Glomerular endothelial cell (primary cell): ENCODE data around the gene APOC3. TPM values are rescaled to one million over a fixed set of nuclear protein-coding genes. Genes with fewer than 3 reads are reported as not detected.

ENCODE experiments used
- DNase-seq: peaks from one replicate; pipeline ENCODE4 v3.0.0-alpha.2; 2011; ENCODE audit warnings: low read depth, low spot score; ENCODE audit errors: extremely low read depth
- total RNA-seq: library from RNA; depleted of rRNA; stranded (reverse); fragments of >200 nt; gene quantifications from 2 replicates; pipeline ENCODE4 v1.2.3, GENCODE V29; 2015

Gene APOC3
- total RNA-seq, 1 donor from 2014 or later, result not detected

DNA sequence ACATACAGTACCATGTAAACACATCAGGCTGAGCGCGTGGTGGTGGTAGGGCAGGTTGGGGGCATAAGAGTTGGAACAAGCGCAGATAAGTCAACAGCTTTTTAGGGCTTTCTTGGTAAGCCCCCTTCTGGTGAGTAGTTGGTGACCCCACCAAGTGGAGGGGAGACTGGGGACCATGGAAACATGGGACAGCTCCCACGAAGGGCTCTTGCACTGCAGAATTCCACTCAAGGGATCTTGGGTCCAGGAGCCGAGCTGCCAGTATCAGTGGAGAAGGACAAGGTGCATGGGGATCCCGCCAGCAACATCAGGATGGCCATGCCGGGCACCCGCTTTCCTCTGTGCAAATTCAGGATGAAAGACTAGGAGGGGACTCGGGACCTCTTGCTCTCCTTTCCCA, 14.0 kb downstream of the APOC3 start:
- no peak for DNase-seq

DNA sequence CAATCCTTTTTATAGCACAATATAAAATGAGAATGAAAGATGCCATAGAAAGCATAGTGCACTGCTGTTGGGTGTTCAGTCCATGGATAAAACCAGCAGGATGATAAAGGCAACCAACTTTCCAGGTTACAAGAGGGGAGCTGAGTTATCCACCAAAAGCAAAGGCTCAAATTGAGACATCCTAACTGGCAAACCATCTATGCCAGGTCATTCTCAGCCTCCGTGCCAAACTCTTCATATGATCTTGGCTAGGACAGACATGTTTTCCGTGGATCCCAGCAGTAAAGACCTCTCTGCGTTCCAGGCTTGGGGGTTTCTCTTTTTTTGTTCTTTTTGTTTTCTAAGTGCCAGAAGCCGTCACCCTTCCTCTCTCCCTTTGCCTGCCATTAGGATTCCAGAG, 15.0 kb downstream of the APOC3 start:
- DNase-seq, result no peak

DNA sequence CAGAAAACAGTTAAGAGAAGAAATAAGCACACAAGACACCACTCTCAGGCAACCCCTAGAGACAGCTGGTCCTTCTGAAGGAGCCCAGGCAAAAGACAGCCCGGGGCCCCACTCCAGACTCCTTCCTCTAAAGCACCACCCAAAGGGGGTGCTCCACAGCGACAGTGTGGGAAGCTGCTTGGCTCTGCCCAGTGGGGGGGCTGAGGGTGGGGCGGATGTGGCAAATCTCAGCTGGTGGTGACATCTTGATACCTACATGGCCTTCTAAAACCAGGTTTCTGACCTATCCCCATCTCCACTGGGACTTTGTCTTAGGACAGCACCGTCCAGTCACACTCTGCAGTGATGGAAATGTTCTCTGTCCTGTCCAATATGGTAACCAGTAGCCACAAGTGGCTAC, 17.9 kb downstream of the APOC3 start:
- DNase-seq, result no peak

DNA sequence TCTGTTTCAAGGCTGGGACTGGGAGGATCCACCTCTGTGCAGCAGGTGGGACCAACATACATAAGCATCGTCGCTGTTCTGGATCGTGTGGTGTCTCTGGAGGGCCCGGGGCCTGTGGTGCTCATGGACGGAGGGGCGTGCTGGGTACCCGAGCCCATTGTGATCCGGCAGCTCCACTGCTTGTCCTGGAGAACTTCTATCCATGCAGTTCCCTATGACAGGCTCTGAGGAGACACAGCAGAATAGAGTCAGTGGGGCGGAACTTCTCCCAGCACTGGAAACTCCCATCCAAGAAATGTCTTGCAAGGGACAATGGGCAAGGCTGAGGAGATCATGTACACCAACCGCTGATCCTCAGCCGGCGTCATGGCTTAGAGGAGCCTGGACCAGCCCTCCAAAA, 19.4 kb downstream of the APOC3 start:
- DNase-seq, result no peak

DNA sequence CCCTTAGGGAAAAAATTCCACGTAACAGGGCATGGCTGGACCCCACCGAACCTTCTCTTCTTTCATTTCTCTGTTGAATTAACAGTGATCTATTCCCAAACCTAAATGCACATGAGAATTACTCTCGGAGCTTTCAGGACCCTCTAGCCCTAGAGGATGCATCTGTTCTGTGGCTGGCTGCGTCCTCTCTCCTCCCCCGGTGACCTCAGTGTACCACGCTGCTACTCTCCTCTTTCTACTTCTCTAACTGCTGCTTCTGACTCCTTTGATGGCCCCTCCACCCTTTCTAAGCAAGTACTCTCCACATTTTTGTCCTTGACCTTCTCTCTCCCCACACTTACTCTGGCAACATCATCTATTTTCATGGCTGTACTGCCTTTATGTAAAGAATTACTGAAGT, 19.8 kb downstream of the APOC3 start:
- DNase-seq, result no peak

DNA sequence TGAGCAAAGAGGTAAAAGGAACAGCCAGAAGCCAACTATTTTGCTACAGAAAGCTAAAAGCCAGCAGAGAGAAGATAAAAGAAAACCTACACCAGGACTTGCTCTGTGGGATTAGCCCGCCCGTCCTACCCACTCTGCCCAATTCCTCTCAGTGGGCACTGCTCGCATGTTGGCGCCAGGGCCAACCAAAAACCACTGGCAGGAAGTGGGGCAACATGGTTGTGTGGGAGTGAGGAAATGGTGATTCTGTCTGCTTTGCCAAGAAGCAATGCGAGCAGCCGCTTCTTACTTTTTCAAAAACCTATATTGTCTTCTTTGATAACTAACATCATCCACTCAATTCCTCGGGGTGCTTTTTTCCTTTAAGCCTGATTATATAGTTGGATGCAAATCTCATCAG, 21.9 kb downstream of the APOC3 start:
- DNase-seq, result no peak

DNA sequence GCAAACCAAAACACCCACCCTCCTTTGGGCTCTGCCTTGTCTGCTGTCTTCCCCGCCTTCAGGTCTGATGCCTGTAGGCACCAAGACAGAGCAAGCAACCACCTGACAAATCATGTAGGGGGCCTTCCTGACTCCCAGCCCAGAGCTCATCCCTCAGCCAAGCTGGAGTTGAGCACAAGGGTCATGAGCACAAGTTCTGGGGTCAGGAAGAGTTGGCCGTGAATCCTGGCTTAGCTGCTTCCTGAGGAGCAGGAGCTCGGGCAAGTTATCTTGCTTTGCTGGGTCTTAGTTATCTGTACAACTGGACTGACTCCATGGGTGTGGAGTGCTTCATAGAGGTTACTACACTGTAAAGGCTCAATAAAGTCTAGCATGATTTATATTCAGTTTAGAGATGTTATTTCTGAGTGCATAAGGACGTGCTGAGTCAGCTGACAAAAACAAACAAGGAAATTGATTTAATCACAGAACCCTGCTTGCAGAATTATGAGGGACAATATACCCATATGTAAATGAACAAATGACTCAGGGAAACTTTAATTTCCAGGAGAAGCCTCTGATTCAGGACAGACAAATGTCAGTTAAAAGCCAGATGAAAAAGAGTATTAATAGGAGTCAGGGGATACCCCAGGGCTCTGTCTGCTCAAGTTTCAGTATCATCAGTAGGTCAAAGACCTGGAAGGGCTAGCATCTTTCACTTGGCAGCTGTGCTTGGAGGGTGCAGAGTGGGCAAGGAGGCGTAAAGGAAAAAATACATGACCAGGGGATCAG, 22.7 kb downstream of the APOC3 start:
- DNase-seq, result no peak

DNA sequence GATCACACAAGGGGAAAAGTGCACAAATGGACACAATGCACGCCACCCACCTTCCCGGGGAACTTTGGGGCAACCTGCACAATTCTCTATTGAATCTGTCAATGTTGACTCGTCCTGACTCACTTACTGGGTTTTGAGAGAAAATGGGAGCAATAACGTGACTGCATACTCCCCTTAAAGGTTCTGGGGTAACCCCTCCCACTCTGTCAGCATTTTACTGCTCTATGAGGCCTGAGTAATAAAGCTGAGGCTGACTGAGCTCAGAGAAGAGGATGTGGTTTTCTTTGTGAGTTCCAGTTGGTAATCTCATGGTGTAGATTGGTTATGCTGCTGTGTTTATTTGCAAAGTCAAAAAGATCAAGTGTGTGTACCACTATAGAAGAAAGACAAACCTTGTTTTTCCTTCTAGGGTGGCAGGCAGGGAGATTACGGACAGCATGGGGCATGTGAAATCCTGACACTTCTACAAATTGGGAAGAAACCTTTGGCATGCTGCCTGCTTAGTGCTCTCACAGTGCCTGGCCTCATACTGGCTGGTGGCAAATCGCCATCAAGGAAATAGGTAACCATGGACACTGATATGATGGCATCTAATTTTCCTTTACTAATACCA, 23.9 kb downstream of the APOC3 start:
- DNase-seq, result peak; percentile 29

DNA sequence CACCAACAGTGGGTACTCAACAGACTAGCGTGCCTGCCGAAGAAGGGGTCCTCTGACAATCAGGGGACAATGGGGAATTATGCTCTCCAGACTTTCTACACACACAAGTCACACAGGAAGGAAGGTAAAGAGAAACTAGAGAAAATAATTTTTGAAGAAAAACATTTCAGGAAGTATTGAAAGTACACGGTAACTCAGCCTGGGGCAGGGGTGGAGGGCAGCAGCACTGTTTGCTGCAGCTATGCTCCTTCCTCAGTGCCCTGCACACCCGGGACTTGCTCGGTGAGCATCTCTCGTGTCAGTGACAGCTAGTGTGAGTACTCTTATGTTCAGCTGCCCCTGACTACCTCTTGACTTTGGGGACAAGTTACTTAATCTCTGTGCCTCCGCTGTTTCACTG, 25.7 kb downstream of the APOC3 start:
- DNase-seq, result no peak

DNA sequence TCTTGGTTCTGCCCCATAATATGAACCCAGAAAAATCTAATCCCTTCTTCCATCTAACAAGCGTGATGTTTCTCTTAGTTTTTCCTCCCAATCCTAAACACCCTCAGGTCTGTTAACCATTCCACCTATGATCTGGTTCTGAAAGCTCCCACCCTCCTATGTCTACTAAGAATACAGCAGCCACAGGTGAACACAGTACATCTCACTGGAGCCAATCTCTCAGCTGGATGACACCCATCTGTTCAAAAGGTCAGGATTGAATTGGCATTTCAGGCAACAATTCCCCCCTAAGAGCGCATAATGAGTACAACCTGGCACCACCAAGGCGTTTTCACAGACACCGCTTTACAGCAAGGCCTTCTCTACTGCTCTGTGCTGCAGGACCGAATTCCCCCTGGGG, 26.7 kb downstream of the APOC3 start:
- DNase-seq, result no peak

DNA sequence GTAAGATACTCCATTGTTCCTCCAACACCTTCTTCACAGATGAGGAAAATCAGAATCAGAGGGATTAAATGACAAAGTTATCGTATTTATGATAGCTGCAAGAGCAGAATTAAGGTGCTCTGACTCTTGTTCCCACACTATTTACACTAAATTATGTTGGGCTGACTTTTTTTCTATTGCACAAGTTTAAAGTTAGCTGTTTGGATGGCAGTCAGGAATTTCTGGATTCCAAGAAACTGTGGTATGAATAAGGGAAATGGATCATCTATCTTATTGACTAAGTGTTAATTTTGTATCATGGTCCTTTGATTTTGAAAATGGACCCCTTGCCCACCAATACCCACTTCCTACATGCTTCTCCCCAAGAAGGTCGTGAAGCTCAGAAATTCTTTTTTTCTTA, 27.6 kb downstream of the APOC3 start:
- no peak for DNase-seq

DNA sequence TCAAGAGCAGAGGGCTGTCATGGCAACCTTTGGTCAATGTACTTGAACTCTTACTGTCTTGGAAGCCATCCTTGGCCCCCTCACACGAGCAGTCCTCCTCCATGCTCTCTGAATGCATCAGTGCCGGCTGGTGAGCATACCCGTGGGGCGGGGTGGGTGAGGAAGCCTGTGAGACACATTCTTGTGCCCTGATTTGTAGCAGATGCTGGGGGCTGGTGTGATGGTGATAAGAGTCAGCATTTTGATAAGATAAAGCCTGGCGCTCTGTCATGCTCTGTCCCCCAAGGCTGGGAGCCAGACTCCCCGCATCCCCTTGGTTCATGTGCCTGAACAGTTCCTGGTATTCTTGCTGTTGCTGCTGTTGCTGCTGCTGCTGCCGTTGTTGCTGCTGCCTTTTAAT, 28.2 kb downstream of the APOC3 start:
- no peak for DNase-seq

DNA sequence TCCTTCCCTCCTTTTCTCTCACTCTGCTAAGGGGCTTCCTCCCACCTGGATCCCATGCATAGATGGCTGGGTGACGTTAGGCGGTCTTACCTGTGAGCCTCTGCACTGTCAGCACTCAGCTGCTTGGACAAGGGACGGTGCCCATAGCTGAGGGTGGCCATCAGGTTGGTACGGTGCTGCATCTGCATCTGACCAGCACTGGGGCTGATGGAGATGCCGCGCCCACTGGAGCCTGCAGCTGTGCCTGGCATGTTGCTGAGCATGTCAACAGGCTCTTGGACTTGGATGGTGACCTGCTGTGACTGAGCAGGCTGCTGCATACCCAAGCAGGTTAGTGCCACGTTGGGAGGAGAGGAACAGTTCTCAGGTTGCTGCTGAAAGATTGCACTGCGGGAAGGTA, 29.5 kb downstream of the APOC3 start:
- DNase-seq, result no peak

DNA sequence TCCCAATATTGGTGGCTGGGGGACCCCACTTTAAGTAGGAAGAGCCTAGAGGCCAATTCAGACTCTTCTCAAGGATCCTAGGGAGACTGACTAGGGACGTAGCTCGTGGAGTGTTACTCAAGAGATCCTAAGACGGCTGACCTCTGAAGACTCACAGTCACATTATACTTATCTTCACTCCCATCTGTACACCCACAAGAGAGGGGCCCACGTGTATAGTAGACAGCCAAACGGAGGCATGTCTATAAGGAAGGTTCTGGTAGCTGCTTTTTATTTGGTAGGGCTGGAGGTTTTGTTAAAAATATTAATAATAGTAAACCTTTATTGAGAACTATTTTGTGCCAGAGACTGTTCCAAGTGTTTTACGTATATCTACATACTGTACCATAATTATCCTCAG, 30.6 kb downstream of the APOC3 start:
- DNase-seq, result no peak

DNA sequence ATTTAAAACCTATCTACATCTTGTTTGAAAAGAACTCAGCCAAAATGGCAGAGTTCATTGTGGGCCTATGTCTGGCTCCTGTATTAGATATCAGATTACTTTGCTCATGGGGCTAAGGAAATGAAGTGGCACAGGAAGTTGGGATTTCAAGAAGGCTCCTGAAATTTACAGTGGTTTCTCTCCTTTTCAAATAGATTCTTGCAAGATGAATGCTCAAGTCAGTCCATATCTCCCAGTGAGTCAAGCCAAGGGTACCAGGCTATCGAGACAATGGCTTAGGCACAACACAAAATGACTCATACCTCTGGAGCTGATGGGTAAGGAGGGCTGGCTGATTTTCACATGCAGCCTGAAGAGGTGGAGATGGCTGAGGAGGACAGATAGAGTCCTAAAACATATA, 31.8 kb downstream of the APOC3 start:
- peak; percentile 12 for DNase-seq

DNA sequence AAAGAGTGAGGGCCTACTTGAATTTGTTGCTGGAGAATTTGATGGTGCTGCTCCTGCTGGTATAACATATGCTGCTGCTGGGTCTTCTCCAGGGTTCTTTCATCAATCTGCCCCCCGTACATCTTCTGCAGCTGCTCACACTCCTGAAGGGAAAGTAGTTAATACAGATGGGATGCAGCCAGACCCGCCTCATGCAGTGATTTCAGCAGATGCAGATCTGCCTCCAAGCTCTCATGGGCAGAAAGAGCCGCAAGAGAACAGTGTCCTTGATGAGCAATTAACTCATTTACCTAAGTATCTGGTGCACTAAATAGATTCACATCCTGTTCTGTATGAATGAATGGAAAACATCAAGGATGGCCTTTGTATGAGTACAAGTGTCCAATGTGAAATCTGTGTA, 32.5 kb downstream of the APOC3 start:
- DNase-seq, result no peak

DNA sequence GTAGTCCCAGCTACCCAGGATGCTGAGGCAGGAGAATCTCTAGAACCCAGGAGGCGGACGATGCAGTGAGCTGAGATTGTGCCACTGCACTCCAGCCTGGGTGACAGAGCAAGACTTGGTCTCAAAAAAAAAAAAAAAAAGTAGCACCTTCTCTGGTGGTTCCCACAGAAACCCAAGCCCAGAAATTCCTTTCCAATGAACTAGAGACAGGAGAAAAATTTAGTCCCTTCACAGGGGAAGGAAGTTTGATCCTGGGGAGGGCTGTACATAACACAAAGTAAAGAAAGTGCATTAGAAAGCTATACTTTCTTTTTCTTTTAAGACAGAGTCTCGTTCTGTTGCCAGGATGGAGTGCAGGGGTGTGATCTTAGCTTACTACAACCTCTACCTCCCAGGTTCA, 33.2 kb downstream of the APOC3 start:
- no peak for DNase-seq

DNA sequence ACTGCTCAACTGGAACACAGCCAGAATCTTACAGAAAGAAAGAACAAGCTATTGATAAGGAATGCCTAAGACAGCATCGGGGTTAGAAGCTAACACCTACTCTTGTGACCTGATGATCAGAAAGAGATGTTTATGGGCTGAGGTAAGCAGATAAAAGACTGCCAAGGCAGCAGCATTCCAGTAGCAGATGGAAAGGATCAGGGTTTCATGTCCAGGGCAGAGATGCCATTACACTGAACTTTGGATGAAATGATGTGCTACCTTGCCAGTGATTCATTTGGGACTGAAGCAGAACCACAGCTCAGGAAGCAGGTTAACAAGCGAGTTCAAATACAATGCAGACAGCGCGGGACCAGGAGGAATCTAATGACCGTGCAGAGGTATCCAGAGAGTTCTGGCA, 34.8 kb downstream of the APOC3 start:
- DNase-seq, result no peak

DNA sequence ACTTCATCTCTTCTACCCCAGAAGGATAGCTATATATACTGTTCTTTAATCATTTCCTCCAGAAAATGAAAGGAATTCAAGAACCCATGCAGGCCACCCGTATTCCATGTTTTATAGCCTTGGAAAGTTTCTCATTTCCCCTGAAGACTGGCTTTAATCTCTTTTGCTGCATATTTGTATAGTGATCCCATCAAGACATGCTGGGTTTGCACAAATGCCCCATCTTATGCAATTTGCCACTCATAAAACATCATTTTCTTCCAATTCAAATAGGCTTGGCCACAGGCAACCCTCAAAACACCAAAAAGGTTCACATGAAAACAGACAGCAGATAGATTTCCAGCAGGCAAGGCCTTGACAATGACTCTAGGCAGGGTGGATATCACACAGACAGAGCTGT, 36.0 kb downstream of the APOC3 start:
- no peak for DNase-seq

DNA sequence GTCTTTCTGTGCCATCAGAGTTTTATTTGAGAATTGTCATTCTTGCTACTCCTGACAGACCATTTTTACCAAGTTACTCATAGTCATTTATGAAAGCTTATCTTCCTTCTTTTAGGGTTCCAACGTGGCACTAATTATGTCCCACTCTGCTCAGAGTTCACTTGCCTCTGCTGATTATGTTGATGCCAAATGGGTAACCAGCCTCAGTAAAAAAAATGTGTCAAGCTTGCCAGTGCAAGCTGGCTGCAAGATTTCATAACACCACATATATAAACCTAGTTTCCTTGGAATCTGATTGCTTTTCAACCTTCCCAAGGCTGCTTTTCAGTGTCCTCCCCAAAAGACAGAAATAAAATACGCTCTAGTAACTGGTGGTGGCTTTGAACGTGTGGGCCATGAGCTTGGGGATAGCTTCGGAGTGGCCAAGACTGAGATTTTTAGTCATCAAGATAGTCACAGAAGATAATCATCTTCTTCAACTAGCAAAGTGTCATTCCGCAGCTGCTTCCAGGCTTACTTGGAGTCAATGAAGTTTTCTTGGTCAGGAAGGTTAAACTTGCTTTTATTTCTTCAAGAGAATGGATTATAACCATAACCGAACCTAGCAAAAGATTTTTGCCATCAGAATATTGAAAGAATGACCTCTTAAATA, 37.2 kb downstream of the APOC3 start:
- no peak for DNase-seq

DNA sequence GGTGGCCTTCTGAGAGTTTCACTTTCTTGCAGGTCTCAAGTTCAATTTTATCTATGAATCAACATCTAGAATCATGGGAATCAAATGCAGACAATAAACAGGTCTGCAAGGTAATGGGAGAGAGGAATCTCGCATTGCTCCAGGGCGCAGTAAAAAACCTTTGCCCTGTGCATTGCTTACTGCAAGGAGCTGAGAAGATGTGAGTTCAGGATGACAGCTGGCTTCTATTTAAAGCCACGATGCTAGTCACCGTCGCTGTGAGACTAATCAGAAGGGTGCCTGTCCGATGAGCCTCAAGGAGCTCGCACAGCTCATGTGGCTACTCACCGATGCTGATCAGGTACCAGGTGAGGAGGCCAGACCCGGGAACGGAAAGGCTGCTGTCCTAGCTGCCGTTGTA, 37.9 kb downstream of the APOC3 start:
- no peak for DNase-seq

DNA sequence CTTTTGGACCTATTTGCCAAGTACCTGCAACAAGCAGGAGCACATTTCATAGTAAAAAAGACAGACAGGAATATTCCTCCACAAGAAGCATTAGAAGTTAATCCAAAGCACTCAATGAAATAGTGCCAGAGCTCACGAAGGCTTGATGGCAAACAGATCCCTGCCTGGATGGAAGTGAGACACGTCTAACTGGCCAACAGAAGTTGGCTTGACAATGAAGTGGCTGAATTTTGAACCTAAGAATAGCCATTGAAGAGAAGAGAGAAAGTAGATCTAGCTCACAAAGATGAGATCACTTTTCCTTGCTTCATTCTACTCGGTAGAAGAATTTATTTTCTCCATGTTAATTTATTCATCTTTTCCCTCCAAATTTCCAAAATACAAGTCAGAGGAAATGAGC, 38.4 kb downstream of the APOC3 start:
- no peak for DNase-seq
